ENCODE results near the gene AMOTL1.
"Not testable (repeated sequence)": the region's sequence is repeated elsewhere in the genome, so short reads cannot be mapped to it uniquely, and the experiment has no call there.

AMOTL1 gene

DNA sequence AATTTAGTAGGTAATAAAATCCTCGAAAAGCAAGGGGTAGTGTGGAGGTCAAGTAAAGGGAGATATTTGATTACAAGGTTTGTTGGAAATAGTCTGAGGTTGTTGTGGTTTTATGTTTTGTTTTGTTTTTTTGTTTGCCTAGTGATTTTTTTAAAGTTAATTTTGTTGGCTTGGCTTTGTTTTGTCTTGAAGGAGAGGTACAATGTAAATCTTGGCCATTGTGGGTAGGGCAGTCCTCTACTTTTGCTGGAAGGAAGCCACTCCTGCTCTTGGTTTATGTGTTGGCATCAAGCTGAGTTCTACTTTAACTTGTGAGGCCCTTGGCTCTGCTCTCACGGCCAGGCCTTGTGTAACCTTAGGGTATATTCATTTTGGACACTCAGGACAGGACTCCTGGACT is 3.2 kb downstream of the AMOTL1 start:
- DNase-seq (ENCODE audit: low spot score): no peak

GRCh38 chr11:94771951-94772350 is 3.8 kb downstream of the AMOTL1 start:
- DNase-seq (ENCODE audit: low spot score): no peak

- DNase-seq (ENCODE audit: low spot score): no peak
These were observed 5.7 kb downstream of the AMOTL1 start for GRCh38 chr11:94773842-94774241.

DNA sequence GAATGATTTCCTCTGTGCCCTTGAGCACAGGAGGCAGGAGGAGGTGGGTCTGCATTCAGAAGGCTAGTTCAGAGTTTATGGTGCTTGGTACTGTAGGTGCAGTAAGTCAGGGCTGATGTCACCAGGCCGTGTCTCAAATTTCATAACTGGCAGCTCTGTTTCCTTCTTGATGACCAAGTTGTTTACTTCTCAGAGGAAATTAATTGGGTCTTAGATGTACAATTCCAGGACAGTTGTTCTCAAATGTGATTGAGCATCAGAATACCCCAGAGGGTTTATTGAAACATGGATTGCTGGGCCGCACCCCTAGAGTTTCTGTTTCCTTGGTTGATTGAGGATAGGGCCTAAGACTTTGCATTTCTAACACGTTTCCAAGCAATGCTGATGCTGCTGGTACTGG is 6.2 kb downstream of the AMOTL1 start:
- DNase-seq (ENCODE audit: low spot score): no peak

GRCh38 chr11:94775567-94776327 is 7.6 kb downstream of the AMOTL1 start:
- DNase-seq (ENCODE audit: low spot score): no peak

DNA sequence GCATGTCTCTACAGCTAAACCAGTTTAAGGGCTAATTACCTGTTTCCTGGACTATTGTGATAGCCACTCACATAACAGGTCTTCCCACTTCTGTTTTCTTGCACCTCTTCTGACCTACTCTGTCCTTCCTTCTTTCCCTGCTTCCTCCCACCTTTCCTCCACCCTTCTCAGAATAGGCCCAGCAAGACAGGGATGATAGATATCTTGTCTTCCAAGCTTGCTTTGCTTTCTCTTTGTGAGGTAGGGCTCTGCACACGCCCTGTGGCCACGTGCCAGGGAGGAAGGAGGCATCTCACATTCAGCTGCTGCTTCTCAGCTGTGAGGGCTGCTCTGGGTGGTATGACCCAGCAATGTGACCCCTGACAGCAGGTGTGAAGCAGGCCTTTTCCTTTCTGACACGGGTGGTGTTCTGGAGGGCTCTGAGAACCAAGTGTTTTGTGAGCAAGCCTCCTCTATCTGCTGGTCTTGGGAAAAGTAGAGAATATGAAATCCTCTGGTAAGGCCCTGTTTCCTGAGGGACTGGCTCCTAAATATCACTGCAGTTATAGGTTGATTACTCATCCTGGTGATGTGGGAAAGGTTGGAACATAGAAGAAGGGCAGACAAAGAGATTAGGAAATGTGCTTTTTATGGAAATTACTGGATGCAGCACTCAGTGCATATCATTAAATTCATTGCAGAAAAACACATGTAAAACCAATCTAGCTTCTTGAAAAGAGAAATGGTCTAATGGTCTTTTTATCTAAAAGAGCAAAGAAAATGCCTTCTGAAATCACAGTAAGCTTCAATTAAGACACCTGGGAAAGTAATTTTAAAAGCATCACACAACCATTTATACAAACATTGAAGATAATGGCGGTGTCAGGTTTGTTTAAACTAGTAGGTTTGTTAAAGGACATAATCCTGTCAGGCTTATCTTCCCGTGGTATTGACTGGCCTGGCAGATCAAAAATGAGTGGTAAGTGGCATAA is 8.5 kb downstream of the AMOTL1 start:
- no peak for DNase-seq (ENCODE audit: low spot score)

DNA sequence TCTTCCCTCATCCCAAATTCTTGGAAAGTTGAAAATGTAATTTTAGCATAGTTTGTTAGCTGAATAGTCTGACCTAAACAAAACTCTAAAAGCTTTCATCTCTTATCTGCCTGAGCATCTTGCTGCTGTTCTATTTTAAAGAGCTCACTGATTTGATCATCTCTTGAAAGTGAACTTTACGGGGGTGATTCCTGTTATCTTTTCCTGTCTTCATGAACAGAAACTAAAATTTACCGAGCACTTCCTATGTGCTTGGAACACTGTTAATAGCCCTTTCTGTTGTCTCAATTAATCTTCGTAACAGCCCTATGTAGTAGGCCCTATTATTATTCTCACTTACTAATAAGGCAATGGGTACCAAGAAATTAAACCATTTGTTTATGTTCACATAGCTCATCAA is 12.3 kb downstream of the AMOTL1 start:
- no peak for DNase-seq (ENCODE audit: low spot score)

GRCh38 chr11:94781837-94782236 is 13.7 kb downstream of the AMOTL1 start:
- DNase-seq (ENCODE audit: low spot score): no peak

- no peak for DNase-seq (ENCODE audit: low spot score)
These were observed 14.3 kb downstream of the AMOTL1 start for GRCh38 chr11:94782446-94782845.

DNA sequence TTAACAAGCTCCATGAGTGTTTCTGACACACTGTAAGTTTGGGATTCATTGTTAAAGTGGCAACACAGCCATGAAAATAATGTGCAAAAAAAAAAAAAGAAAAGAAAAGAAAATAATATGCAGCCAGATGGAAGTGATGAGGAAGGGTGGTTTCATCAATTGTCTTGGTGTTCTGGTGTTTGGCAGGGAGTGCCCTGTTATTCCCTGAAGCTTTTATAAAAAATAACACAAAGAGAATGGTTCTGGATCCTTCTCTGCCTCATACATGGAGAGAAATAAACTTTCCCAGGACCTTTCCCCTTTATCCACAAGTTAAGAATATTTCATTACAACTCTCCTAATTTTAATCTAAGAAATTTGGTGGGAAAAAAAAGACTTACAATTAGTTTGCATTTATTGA is 16.7 kb downstream of the AMOTL1 start:
- no peak for DNase-seq (ENCODE audit: low spot score)

DNA sequence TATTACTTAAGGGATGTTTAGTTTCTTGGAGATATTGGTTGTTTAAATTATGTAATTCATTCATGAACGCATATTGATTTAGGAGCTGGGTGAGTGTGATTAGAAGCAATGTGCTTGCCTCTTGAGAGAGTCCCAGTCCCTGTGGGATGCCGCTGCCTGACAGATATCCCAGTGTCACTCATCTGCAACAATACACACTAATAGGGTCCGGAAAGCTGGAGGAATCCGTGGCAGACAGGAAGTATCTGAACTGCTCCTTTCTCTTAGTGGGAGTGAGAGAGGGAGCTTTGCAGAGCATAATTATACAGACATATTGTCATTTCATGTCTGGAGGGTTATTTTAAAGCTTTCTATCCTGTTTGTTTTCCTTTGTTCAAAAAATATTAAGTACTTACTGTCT is 17.4 kb downstream of the AMOTL1 start:
- no peak for DNase-seq (ENCODE audit: low spot score)

DNA sequence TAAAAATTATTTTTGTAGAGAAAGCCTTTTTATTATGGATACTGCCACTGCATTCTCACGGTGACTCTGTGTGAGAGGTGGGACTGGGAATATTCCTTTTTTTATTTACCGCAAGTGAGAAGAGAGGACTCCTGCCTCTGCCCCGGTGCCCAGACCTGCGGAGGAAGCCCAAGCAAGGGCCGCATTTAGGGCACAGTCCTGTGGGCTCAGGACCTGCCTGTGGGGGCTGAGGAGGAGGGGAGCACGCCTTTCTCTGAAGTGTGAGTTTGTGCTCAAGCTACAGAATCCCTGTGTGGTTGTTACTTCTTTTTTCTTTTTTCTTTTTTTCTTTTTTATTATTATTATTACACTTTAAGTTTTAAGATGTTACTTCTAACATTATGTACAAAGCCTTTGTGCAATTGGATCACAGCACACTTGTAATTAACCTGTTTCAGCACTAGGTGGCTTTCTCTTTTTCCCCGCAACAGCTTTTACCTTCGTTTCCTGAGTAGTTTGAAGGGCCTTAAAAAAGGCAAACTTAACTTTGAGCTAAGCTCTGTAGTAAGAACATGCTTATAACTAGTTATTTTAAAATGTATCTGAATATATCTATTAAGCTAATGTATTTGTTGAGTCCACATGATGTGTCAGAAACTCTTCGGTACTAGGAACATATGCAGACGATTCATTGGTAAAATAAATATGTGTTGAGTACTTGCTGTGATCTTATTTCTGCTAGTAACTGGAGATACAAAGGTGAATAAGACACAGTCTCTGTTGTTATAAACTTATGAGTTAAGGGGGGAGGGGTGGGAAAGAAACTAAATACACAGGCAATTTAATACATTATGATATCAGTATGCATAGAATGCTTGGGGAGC is 18.3 kb downstream of the AMOTL1 start:
- DNase-seq (ENCODE audit: low spot score): no peak

- DNase-seq (ENCODE audit: low spot score): no peak
These were observed 19.6 kb downstream of the AMOTL1 start for GRCh38 chr11:94787801-94788200.

DNA sequence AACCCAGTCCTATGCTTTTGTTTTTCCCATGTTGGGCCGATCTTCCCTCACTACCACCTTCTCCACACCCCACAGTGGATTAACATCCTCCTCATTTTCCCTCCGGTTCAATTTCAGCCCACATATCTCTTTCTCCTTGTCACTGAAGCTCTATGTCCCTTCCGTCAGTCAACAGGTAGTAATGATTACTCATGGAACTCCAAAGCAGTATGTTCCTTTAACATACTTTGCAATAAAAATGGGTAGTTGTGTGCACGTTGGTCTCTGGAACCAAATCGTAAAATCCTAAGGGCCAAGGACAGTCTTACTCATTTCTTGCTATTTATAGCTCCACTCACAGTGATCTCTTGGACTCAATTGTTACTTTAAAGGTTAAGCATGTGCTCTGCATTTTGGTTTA is 20.2 kb downstream of the AMOTL1 start:
- no peak for DNase-seq (ENCODE audit: low spot score)

DNA sequence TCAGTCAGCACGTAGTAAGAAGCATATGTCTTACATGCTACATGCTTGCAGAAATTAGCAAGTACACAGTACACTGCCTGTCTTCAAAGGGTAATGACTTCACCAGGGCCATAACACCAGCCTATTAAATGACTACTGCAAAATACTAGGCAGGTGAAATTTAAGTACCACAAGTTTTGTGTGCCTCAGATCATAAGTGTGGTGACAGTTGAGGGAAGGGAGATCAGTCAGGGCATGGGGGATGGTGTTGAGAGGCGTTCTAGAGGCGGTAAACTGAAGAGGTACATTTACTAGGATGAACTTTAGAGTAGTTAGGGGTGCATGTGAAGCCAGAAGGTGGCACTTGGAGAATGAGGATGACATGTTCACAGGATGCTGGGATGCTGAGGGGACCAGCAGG is 22.0 kb downstream of the AMOTL1 start:
- no peak for DNase-seq (ENCODE audit: low spot score)

DNA sequence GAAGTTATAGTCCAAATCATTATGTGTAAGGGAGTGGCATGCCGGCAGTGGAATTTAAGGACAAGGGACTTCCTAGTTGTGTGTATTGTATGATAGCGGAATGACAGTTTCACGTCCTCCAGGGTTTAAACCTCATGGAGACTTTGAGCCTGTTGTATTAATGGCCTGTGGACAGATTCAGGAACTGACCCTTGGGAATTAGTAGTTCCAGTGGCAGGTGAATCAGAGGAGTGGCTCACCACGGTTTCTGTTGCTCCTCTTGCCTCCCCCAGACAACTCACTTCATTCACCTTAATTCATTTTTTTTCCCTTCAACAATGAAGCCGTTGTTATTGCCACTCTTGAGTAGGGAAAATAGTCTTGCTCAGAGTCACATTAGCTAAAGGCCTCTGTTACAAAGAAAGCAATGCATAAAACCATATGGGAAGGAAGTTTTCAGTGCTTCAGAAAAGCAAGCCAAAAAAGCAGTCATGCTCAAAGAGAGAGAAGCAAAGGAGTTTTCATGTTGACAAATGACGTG is 22.6 kb downstream of the AMOTL1 start:
- no peak for DNase-seq (ENCODE audit: low spot score)

DNA sequence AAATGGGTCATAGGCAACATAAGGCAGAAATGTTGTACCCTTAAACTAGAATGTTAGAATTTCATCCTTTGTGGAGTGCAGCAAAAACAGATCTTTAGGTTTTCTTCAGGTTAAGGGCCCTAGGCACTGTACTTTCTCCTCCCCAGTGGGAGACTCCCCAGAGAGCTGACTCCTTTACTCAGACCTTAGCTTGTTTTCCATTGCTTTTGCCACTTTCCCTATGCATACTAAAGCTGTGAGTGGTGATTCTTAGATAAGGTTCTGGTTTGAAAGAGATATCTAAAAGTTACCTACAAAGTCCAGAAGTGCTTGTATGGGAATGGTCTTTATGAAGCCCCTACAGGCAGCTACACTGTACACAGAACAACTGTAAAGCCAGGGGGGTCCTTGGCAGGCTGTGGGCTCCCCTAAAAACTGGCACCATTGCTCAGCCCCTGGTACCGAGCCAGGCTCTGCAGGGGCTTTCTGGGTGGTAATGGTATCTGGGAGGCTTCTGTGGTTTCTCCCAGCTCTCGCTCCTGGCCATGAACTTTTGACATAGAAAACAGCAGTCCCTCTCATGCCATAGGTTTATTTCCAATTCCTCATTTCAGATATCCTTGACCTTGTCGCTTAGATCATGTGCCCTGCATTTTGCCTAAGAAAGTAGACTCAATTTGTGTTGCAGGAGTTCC is 23.2 kb downstream of the AMOTL1 start:
- no peak for DNase-seq (ENCODE audit: low spot score)

- not testable (repeated sequence) for DNase-seq (ENCODE audit: low spot score)
These were observed 23.8 kb downstream of the AMOTL1 start for GRCh38 chr11:94791942-94792341.

- DNase-seq (ENCODE audit: low spot score): no peak
These were observed 24.3 kb downstream of the AMOTL1 start for GRCh38 chr11:94792451-94792850.

DNA sequence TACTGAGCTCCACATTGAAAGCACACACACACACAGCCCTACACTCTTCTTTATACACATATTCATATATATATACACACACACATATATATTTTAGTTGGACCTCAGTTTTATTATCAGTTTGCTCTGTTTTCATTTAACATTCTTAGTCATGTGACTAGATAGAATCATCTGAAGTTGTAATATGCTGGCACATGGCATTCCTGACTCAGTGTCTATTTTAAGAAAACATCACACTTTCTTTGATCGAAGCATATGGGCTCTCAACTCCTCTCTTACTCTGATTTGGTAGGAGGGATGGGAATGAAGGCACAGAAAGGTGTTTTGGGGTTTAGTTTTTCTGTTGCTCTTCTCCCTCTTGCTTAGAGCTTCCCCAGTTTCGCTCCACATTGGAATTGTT is 24.8 kb downstream of the AMOTL1 start:
- DNase-seq (ENCODE audit: low spot score): no peak

DNA sequence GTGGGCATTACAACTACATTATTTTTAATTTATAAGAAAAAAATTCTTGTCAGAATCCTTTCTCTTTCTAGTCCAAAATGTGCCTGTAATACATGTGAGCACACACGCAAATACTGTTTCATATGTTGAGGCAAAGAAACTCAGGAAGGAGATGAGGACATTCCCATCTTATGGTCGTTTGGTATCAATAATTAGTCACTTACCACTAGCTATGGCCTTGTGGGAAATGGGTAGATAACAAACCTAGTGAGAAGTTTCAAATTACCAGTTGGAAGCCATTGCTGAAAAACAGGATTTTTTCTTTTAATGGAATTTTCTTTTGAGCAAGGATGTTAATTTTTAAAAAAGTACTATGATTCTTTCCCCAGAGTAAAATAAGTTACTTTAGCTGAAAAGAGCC is 25.7 kb downstream of the AMOTL1 start:
- DNase-seq (ENCODE audit: low spot score): no peak

Data from putamen (tissue), 1 donor.